Measurements from ENCODE around the gene ATXN1.

Gene ATXN1

GRCh38 chr6:16750566-16750965 lies 10.7 kb downstream of the ATXN1 start:
- Histone ChIP-seq H3K27me3 (ENCODE audit: control insufficient read depth, low read length) (no peaks in the 10 kb centered on the region), H3K79me2 (ENCODE audit: control insufficient read depth, low read length) (no peaks in the 10 kb centered on the region), H3K9me2 (replicated peaks; ENCODE audit: control insufficient read depth, low read length) (no peaks in the 10 kb centered on the region), H3K4me2 (ENCODE audit: low read length) (no peak overlapping the region), H3K4me1 (ENCODE audit: control insufficient read depth, low read length) (no peaks in the 10 kb centered on the region), H4K20me1 (ENCODE audit: control insufficient read depth, insufficient read depth, low read depth, low read length) (no peaks in the 10 kb centered on the region), H3K27ac (ENCODE audit: low read depth, low read length) (no peak overlapping the region), H3F3A (ENCODE audit: control insufficient read depth, insufficient read depth) (no peaks in the 10 kb centered on the region), H3K36me3 (ENCODE audit: control insufficient read depth, low read length) (0 out of 2 replicates have a peak, but pooled peaks cover 3% of the 10 kb centered on the region), H3K9me3 (ENCODE audit: control insufficient read depth, insufficient read depth, low read length) (no peaks in the 10 kb centered on the region), H3K4me3 (ENCODE audit: low read length) (no peak overlapping the region)
- TF ChIP-seq, protein P1, sequence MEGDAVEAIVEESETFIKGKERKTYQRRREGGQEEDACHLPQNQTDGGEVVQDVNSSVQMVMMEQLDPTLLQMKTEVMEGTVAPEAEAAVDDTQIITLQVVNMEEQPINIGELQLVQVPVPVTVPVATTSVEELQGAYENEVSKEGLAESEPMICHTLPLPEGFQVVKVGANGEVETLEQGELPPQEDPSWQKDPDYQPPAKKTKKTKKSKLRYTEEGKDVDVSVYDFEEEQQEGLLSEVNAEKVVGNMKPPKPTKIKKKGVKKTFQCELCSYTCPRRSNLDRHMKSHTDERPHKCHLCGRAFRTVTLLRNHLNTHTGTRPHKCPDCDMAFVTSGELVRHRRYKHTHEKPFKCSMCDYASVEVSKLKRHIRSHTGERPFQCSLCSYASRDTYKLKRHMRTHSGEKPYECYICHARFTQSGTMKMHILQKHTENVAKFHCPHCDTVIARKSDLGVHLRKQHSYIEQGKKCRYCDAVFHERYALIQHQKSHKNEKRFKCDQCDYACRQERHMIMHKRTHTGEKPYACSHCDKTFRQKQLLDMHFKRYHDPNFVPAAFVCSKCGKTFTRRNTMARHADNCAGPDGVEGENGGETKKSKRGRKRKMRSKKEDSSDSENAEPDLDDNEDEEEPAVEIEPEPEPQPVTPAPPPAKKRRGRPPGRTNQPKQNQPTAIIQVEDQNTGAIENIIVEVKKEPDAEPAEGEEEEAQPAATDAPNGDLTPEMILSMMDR (IDR thresholded peaks at IDR 0.05; ENCODE audit: low read depth, low read length, poor library complexity, severe bottlenecking), result no peak
- TF ChIP-seq EZH2phosphoT487 (IDR thresholded peaks at IDR 0.05; ENCODE audit: borderline replicate concordance, low read length), result no peak

GRCh38 chr6:16749516-16750485 lies 11.5 kb downstream of the ATXN1 start:
- H3K36me3 ChIP-seq (ENCODE audit: control insufficient read depth, low read length), result 0 out of 2 replicates have a peak, but pooled peaks cover 3% of the 10 kb centered on the region
- no peak overlapping the region for H3K4me2 ChIP-seq (ENCODE audit: low read length)
- H3K9me3 ChIP-seq (ENCODE audit: control insufficient read depth, insufficient read depth, low read length), result no peaks in the 10 kb centered on the region
- no peaks in the 10 kb centered on the region for H3K79me2 ChIP-seq (ENCODE audit: control insufficient read depth, low read length)
- no peaks in the 10 kb centered on the region for H3K27me3 ChIP-seq (ENCODE audit: control insufficient read depth, low read length)
- H3K4me3 ChIP-seq (ENCODE audit: low read length), result no peak overlapping the region
- TF ChIP-seq, protein P1 (IDR thresholded peaks at IDR 0.05; ENCODE audit: low read depth, low read length, poor library complexity, severe bottlenecking), result no peak
- no peak for TF ChIP-seq EZH2phosphoT487 (IDR thresholded peaks at IDR 0.05; ENCODE audit: borderline replicate concordance, low read length)
- H3K9me2 ChIP-seq (replicated peaks; ENCODE audit: control insufficient read depth, low read length), result no peaks in the 10 kb centered on the region
- H3K4me1 ChIP-seq (ENCODE audit: control insufficient read depth, low read length), result no peaks in the 10 kb centered on the region
- no peaks in the 10 kb centered on the region for H4K20me1 ChIP-seq (ENCODE audit: control insufficient read depth, insufficient read depth, low read depth, low read length)
- no peaks in the 10 kb centered on the region for H3F3A ChIP-seq (ENCODE audit: control insufficient read depth, insufficient read depth)
- H3K27ac ChIP-seq (ENCODE audit: low read depth, low read length), result no peak overlapping the region

GRCh38 chr6:16748025-16748319 lies 13.3 kb downstream of the ATXN1 start:
- no peaks in the 10 kb centered on the region for H3F3A ChIP-seq (ENCODE audit: control insufficient read depth, insufficient read depth)
- H3K79me2 ChIP-seq (ENCODE audit: control insufficient read depth, low read length), result no peaks in the 10 kb centered on the region
- TF ChIP-seq EZH2phosphoT487 (IDR thresholded peaks at IDR 0.05; ENCODE audit: borderline replicate concordance, low read length), result no peak
- TF ChIP-seq, protein P1 (IDR thresholded peaks at IDR 0.05; ENCODE audit: low read depth, low read length, poor library complexity, severe bottlenecking), result no peak
- 0 out of 2 replicates have a peak, but pooled peaks cover 3% of the 10 kb centered on the region for H3K36me3 ChIP-seq (ENCODE audit: control insufficient read depth, low read length)
- no peaks in the 10 kb centered on the region for H3K9me3 ChIP-seq (ENCODE audit: control insufficient read depth, insufficient read depth, low read length)
- no peaks in the 10 kb centered on the region for H4K20me1 ChIP-seq (ENCODE audit: control insufficient read depth, insufficient read depth, low read depth, low read length)
- H3K27ac ChIP-seq (ENCODE audit: low read depth, low read length), result no peak overlapping the region
- no peaks in the 10 kb centered on the region for H3K4me1 ChIP-seq (ENCODE audit: control insufficient read depth, low read length)
- no peak overlapping the region for H3K4me3 ChIP-seq (ENCODE audit: low read length)
- no peaks in the 10 kb centered on the region for H3K27me3 ChIP-seq (ENCODE audit: control insufficient read depth, low read length)
- H3K9me2 ChIP-seq (replicated peaks; ENCODE audit: control insufficient read depth, low read length), result no peaks in the 10 kb centered on the region
- no peak overlapping the region for H3K4me2 ChIP-seq (ENCODE audit: low read length)
